HEK293 (cell line): ENCODE results near the gene ACYP1.

Experiments used
- CTCF ChIA-PET: fragments of 350-600 bp; formaldehyde crosslinking; extraction: SDS; loops from one replicate; lab custom pipeline; 2021; ENCODE audit warnings: antibody characterized with exemption; lab: Yijun Ruan, JAX
- POLR2A ChIA-PET: fragments of 300-600 bp; formaldehyde crosslinking; extraction: SDS; loops from one replicate; lab custom pipeline; 2020; ENCODE audit warnings: antibody characterized with exemption, inconsistent platforms; lab: Yijun Ruan, JAX
- H3K27ac ChIP-seq: fragments of 200-500 bp; sonication (Bioruptor generic); 2 replicates; pipeline ENCODE4 v1.5.1; 2014; ENCODE audit warnings: low read depth, low read length, control low read depth, inconsistent platforms; ENCODE audit errors: extremely low read depth
- H3K36me3 ChIP-seq, 2 experiments: fragments of 200-500 bp in 1 of 2; sonication (Bioruptor generic) in 1 of 2; 1 replicate in 1 of 2; 2 replicates in 1 of 2; pipeline ENCODE4 v1.5.1; 2014 to 2017; ENCODE audit warnings: inconsistent platforms in 2 of 2, low read length in 2 of 2; ENCODE audit not compliant: control insufficient read depth in 2 of 2, insufficient read depth in 1 of 2
- H3K4me1 ChIP-seq: fragments of 200-500 bp; sonication (Bioruptor generic); 2 replicates; pipeline ENCODE4 v1.5.1; 2014; ENCODE audit warnings: mild to moderate bottlenecking, low read length, inconsistent platforms; ENCODE audit not compliant: control insufficient read depth, insufficient read depth
- H3K4me3 ChIP-seq: 2 replicates; pipeline ENCODE4 v1.5.1; 2011; ENCODE audit warnings: low read depth, mild to moderate bottlenecking, control low read depth, low read length, moderate library complexity
- H3K9me3 ChIP-seq: fragments of 200-500 bp; sonication (Bioruptor generic); 2 replicates; pipeline ENCODE4 v1.5.1; 2014; ENCODE audit warnings: low read depth, low read length, inconsistent platforms; ENCODE audit not compliant: control insufficient read depth, insufficient read depth
- GLIS1 ChIP-seq: fragments of 450-650 bp; formaldehyde crosslinking; IDR thresholded peaks from 2 replicates; pipeline ENCODE4 v1.5.1; 2016; ENCODE audit warnings: missing biosample characterization, missing genetic modification characterization
- KLF10 ChIP-seq: fragments of 450-650 bp; IDR thresholded peaks from 2 replicates; pipeline ENCODE4 v1.5.1; 2018; ENCODE audit warnings: missing biosample characterization, mild to moderate bottlenecking, missing genetic modification characterization
- PRDM2 ChIP-seq: fragments of 450-650 bp; formaldehyde crosslinking; IDR thresholded peaks from 2 replicates; pipeline ENCODE4 v1.5.1; 2016; ENCODE audit warnings: missing biosample characterization, missing genetic modification characterization, borderline replicate concordance
- SP3 ChIP-seq: fragments of 450-650 bp; formaldehyde crosslinking; IDR thresholded peaks from 2 replicates; pipeline ENCODE4 v1.5.1; 2016; ENCODE audit warnings: missing biosample characterization, missing genetic modification characterization
- SP7 ChIP-seq: fragments of 450-650 bp; formaldehyde crosslinking; IDR thresholded peaks from 2 replicates; pipeline ENCODE4 v1.5.1; 2016; ENCODE audit warnings: missing biosample characterization, missing genetic modification characterization
- ZBTB8A ChIP-seq: fragments of 450-650 bp; formaldehyde crosslinking; IDR thresholded peaks from 2 replicates; pipeline ENCODE4 v1.5.1; 2016; ENCODE audit warnings: missing biosample characterization, missing genetic modification characterization
- ZEB2 ChIP-seq: fragments of 450-650 bp; formaldehyde crosslinking; IDR thresholded peaks from 2 replicates; pipeline ENCODE4 v1.5.1; 2016; ENCODE audit warnings: missing biosample characterization, missing genetic modification characterization
- ZFHX2 ChIP-seq: fragments of 450-650 bp; formaldehyde crosslinking; conservative IDR thresholded peaks from 2 replicates; pipeline ENCODE4 v1.5.1; 2016; ENCODE audit warnings: missing biosample characterization, missing genetic modification characterization
- ZIC2 ChIP-seq: fragments of 450-650 bp; formaldehyde crosslinking; IDR thresholded peaks from 2 replicates; pipeline ENCODE4 v1.5.1; 2016; ENCODE audit warnings: missing biosample characterization, missing genetic modification characterization
- ZNF157 ChIP-seq: fragments of 450-650 bp; formaldehyde crosslinking; IDR thresholded peaks from 2 replicates; pipeline ENCODE4 v1.5.1; 2016; ENCODE audit warnings: missing biosample characterization, missing genetic modification characterization
- ZNF174 ChIP-seq: fragments of 450-650 bp; formaldehyde crosslinking; IDR thresholded peaks from 2 replicates; pipeline ENCODE4 v1.5.0; 2017; ENCODE audit warnings: missing biosample characterization, mild to moderate bottlenecking, missing genetic modification characterization
- ZNF292 ChIP-seq: fragments of 450-650 bp; formaldehyde crosslinking; IDR thresholded peaks from 2 replicates; pipeline ENCODE4 v1.5.1; 2016; ENCODE audit warnings: low read depth, missing biosample characterization, missing genetic modification characterization, borderline replicate concordance
- ZNF311 ChIP-seq: fragments of 450-650 bp; formaldehyde crosslinking; IDR thresholded peaks from 2 replicates; pipeline ENCODE4 v1.5.1; 2017; ENCODE audit warnings: missing biosample characterization, missing genetic modification characterization, borderline replicate concordance
- ZNF433 ChIP-seq: fragments of 450-650 bp; formaldehyde crosslinking; IDR thresholded peaks from 2 replicates; pipeline ENCODE4 v1.5.1; 2016; ENCODE audit warnings: missing biosample characterization, missing genetic modification characterization, low read depth
- ZNF529 ChIP-seq: fragments of 450-650 bp; formaldehyde crosslinking; IDR thresholded peaks from 2 replicates; pipeline ENCODE4 v1.5.1; 2017; ENCODE audit warnings: missing genetic modification characterization, missing biosample characterization; ENCODE audit not compliant: insufficient replicate concordance
- ZNF555 ChIP-seq: fragments of 450-650 bp; formaldehyde crosslinking; conservative IDR thresholded peaks from 2 replicates; pipeline ENCODE4 v1.5.1; 2017; ENCODE audit warnings: missing biosample characterization, mild to moderate bottlenecking, missing genetic modification characterization, inconsistent platforms
- ZNF621 ChIP-seq: fragments of 450-650 bp; formaldehyde crosslinking; IDR thresholded peaks from 2 replicates; pipeline ENCODE4 v1.5.1; 2017; ENCODE audit warnings: missing biosample characterization, missing genetic modification characterization
- ZNF624 ChIP-seq: fragments of 450-650 bp; formaldehyde crosslinking; IDR thresholded peaks from 2 replicates; pipeline ENCODE4 v1.5.1; 2017; ENCODE audit warnings: missing biosample characterization, missing genetic modification characterization
- ZNF629 ChIP-seq: fragments of 450-650 bp; formaldehyde crosslinking; IDR thresholded peaks from 2 replicates; pipeline ENCODE4 v1.5.1; 2017; ENCODE audit warnings: missing biosample characterization, missing genetic modification characterization
- ZNF837 ChIP-seq: fragments of 450-650 bp; formaldehyde crosslinking; IDR thresholded peaks from 2 replicates; pipeline ENCODE4 v1.5.1; 2016; ENCODE audit warnings: missing biosample characterization, missing genetic modification characterization
- ZSCAN5A ChIP-seq: fragments of 450-650 bp; formaldehyde crosslinking; IDR thresholded peaks from 2 replicates; pipeline ENCODE4 v1.5.1; 2016; ENCODE audit warnings: missing biosample characterization, missing genetic modification characterization
- TF ChIP-seq, protein P1 (sequence below): fragments of 450-650 bp; formaldehyde crosslinking; IDR thresholded peaks from 2 replicates; pipeline ENCODE4 v1.5.1; 2016; ENCODE audit warnings: missing biosample characterization, missing genetic modification characterization
- TF ChIP-seq, protein P2 (sequence below): fragments of 450-650 bp; formaldehyde crosslinking; IDR thresholded peaks from 2 replicates; pipeline ENCODE4 v1.5.1; 2016; ENCODE audit warnings: missing biosample characterization, missing genetic modification characterization

ACYP1 gene

DNA sequence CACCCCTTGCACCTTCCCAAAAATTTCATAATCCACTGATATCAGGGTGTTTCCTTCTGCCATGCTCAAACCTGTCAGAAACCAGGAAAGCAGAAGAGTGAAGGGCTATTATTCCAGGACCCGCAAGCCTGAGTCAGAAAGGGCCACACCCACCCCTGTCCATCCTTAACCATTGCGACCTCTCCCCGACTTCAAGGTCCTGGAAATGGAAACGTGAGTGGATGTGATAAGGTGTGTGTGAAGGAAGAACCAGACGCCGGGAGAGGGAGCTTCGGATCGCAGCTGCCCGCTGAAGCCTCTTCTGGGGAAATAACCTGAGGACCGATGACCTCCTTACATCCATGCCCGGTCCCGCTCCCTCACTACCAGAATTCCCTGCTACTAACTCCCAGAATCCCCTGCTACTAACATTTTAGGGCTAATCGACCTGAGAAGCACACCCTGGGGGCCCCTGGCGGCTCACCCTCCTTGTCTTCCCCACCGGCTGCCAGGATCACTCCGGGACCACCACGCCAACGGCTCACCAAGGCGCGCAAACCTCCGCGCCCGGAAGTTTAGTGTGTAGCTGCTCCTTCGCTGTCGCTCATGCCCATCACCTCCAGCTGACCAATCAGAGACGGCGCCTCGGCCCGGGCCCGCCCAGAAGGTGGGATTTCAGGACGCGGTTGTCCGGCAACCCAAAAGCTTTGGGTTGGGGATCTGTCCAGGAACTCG lies at the start of gene ACYP1:
ACYP1 (minus strand) TSS at position 534 of the 714 bp plus-strand sequence; CDS start at position 63, 471 bp downstream.
- POLR2A ChIA-PET: interaction anchor here (0.7 to 1.4 kb wide), 5 partner anchors 12 to 110 kb away, joined by 3 to 5 read pairs (median 4); partner anchors contain the start of gene PGF
- peaks cover 15% of the 10 kb centered on the region in 2 experiments for H3K36me3 ChIP-seq
- peak within 1 kb of the TSS; percentile 81 for H3K4me3 ChIP-seq
- H3K4me1 ChIP-seq: peaks cover 5% of the 10 kb centered on the region
- CTCF ChIA-PET: interaction anchor here (0.5 to 1.3 kb wide), 12 partner anchors 7 to 698 kb away, joined by 3 to 8 read pairs (median 4); no protein-coding TSS in a partner anchor
- H3K9me3 ChIP-seq: no peaks in the 10 kb centered on the region
- H3K27ac ChIP-seq: peak within 1 kb of the TSS; percentile 64; the same call in 1 of the 2 replicates
- TF ChIP-seq ZNF629 (tag by site-specific recombination): peak; percentile 33; the same call in 1 of the 2 replicates
- 0 out of 2 replicates have a peak, but pooled peaks have one; percentile 25 for TF ChIP-seq ZEB2 (tag by site-specific recombination)
- TF ChIP-seq ZNF555: no peak
- no peak for TF ChIP-seq ZNF837
- TF ChIP-seq PRDM2 (tag by site-specific recombination): no peak
- TF ChIP-seq ZNF157 (tag by site-specific recombination): no peak
- TF ChIP-seq KLF10 (tag by site-specific recombination): no peak
- TF ChIP-seq ZNF174 (tag by site-specific recombination): no peak
- no peak for TF ChIP-seq ZNF621 (tag by site-specific recombination)
- no peak for TF ChIP-seq ZNF433 (tag by site-specific recombination)
- no peak for TF ChIP-seq ZBTB8A (tag by site-specific recombination)
- no peak for TF ChIP-seq ZNF292 (tag by site-specific recombination)
- no peak for TF ChIP-seq ZNF311 (tag by site-specific recombination)
- 0 out of 2 replicates have a peak, but pooled peaks have one; percentile 20 for TF ChIP-seq GLIS1 (tag by site-specific recombination)
- TF ChIP-seq, protein P1, sequence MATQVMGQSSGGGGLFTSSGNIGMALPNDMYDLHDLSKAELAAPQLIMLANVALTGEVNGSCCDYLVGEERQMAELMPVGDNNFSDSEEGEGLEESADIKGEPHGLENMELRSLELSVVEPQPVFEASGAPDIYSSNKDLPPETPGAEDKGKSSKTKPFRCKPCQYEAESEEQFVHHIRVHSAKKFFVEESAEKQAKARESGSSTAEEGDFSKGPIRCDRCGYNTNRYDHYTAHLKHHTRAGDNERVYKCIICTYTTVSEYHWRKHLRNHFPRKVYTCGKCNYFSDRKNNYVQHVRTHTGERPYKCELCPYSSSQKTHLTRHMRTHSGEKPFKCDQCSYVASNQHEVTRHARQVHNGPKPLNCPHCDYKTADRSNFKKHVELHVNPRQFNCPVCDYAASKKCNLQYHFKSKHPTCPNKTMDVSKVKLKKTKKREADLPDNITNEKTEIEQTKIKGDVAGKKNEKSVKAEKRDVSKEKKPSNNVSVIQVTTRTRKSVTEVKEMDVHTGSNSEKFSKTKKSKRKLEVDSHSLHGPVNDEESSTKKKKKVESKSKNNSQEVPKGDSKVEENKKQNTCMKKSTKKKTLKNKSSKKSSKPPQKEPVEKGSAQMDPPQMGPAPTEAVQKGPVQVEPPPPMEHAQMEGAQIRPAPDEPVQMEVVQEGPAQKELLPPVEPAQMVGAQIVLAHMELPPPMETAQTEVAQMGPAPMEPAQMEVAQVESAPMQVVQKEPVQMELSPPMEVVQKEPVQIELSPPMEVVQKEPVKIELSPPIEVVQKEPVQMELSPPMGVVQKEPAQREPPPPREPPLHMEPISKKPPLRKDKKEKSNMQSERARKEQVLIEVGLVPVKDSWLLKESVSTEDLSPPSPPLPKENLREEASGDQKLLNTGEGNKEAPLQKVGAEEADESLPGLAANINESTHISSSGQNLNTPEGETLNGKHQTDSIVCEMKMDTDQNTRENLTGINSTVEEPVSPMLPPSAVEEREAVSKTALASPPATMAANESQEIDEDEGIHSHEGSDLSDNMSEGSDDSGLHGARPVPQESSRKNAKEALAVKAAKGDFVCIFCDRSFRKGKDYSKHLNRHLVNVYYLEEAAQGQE (tag by site-specific recombination): peak; percentile 71; the same call in 1 of the 2 replicates
- TF ChIP-seq ZFHX2 (tag by site-specific recombination): 0 out of 2 replicates have a peak, but pooled peaks have one; percentile 10
- TF ChIP-seq, protein P2, sequence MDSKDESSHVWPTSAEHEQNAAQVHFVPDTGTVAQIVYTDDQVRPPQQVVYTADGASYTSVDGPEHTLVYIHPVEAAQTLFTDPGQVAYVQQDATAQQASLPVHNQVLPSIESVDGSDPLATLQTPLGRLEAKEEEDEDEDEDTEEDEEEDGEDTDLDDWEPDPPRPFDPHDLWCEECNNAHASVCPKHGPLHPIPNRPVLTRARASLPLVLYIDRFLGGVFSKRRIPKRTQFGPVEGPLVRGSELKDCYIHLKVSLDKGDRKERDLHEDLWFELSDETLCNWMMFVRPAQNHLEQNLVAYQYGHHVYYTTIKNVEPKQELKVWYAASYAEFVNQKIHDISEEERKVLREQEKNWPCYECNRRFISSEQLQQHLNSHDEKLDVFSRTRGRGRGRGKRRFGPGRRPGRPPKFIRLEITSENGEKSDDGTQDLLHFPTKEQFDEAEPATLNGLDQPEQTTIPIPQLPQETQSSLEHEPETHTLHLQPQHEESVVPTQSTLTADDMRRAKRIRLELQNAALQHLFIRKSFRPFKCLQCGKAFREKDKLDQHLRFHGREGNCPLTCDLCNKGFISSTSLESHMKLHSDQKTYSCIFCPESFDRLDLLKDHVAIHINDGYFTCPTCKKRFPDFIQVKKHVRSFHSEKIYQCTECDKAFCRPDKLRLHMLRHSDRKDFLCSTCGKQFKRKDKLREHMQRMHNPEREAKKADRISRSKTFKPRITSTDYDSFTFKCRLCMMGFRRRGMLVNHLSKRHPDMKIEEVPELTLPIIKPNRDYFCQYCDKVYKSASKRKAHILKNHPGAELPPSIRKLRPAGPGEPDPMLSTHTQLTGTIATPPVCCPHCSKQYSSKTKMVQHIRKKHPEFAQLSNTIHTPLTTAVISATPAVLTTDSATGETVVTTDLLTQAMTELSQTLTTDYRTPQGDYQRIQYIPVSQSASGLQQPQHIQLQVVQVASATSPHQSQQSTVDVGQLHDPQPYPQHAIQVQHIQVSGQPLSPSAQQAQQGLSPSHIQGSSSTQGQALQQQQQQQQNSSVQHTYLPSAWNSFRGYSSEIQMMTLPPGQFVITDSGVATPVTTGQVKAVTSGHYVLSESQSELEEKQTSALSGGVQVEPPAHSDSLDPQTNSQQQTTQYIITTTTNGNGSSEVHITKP (tag by site-specific recombination): no peak
- peak; percentile 42; the same call in 1 of the 2 replicates for TF ChIP-seq SP7 (tag by site-specific recombination)
- TF ChIP-seq ZNF624: no peak
- peak; percentile 56 for TF ChIP-seq SP3 (tag by site-specific recombination)
- no peak for TF ChIP-seq ZSCAN5A (tag by site-specific recombination)
- peak; percentile 46 for TF ChIP-seq ZIC2 (tag by site-specific recombination)
- TF ChIP-seq ZNF529 (tag by site-specific recombination): no peak
